Measurements from ENCODE around the gene TBXAS1.

Gene TBXAS1

GRCh38 chr7:139953229-139953628, 124.2 kb downstream of the TBXAS1 start:
- DNase-seq, result no peak

- no peak for DNase-seq
Observed at GRCh38 chr7:139955109-139955820, 126.2 kb downstream of the TBXAS1 start.

- DNase-seq, result no peak
Observed at GRCh38 chr7:139958599-139959284, 129.7 kb downstream of the TBXAS1 start.

- DNase-seq, result no peak
Observed at GRCh38 chr7:139959285-139959628, 130.2 kb downstream of the TBXAS1 start.

GRCh38 chr7:139959718-139960117, 130.7 kb downstream of the TBXAS1 start:
- no peak for DNase-seq

GRCh38 chr7:139960157-139960556, 131.1 kb downstream of the TBXAS1 start:
- no peak for DNase-seq

GRCh38 chr7:139965942-139966628, 137.0 kb downstream of the TBXAS1 start:
- DNase-seq, result no peak

GRCh38 chr7:139966949-139967348, 137.9 kb downstream of the TBXAS1 start:
- no peak for DNase-seq

GRCh38 chr7:139968931-139969330, 139.9 kb downstream of the TBXAS1 start:
- DNase-seq, result no peak

GRCh38 chr7:139972029-139972428, 143.0 kb downstream of the TBXAS1 start:
- no peak for DNase-seq

- DNase-seq, result no peak
Observed at GRCh38 chr7:139973101-139974050, 144.3 kb downstream of the TBXAS1 start.

GRCh38 chr7:139974179-139974811, 145.2 kb downstream of the TBXAS1 start:
- DNase-seq, result no peak

GRCh38 chr7:139976055-139976837, 147.2 kb downstream of the TBXAS1 start:
- DNase-seq, result no peak

GRCh38 chr7:139976838-139977656, 148.0 kb downstream of the TBXAS1 start:
- no peak for DNase-seq

GRCh38 chr7:139981511-139981895, 152.4 kb downstream of the TBXAS1 start:
- no peak for DNase-seq

- DNase-seq, result no peak
Observed at GRCh38 chr7:139982927-139983920, 154.2 kb downstream of the TBXAS1 start.

GRCh38 chr7:139984642-139985539, 155.8 kb downstream of the TBXAS1 start:
- DNase-seq, result no peak

GRCh38 chr7:139985811-139986210, 156.7 kb downstream of the TBXAS1 start:
- DNase-seq, result no peak

Data from activated effector memory CD4-positive, alpha-beta T cell treated with anti-CD3 and anti-CD28 coated beads, Interleukin-2, amount 50 U/mL, for 16 hours (primary cell).